ENCODE results near the gene ZNHIT6. TPM values are rescaled to one million over a fixed set of nuclear protein-coding genes. Genes with fewer than 3 reads are reported as not detected.

ZNHIT6 gene
- total RNA-seq, 3 donors from 2014 or later = 13.8 to 18.1 (median 15.4) TPM

DNA sequence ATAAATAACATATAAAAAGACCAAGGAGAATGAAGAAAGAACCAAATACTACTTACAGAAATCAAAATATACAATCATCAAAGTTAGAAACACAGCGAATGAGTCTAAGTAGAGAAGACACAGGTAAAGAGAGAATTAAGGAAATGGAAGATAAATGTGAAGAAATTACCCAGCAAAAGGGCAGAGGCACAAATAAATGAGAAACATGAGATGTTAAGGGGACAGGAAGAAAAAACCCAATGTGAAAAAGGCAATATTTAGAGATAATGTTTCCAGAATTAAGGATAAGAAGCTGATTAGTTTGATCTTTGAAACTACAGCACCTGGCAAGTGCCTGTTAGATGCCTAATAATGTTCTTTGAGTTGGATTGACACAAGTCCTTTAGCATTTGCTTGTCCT is 86.8 kb downstream of the ZNHIT6 start:
- H3K27ac ChIP-seq = no peak overlapping the region
- DNase-seq (ENCODE audit: low spot score in 2 of 2) = no peak
- H3K27me3 ChIP-seq = no peaks in the 10 kb centered on the region
- TF ChIP-seq, protein P1, sequence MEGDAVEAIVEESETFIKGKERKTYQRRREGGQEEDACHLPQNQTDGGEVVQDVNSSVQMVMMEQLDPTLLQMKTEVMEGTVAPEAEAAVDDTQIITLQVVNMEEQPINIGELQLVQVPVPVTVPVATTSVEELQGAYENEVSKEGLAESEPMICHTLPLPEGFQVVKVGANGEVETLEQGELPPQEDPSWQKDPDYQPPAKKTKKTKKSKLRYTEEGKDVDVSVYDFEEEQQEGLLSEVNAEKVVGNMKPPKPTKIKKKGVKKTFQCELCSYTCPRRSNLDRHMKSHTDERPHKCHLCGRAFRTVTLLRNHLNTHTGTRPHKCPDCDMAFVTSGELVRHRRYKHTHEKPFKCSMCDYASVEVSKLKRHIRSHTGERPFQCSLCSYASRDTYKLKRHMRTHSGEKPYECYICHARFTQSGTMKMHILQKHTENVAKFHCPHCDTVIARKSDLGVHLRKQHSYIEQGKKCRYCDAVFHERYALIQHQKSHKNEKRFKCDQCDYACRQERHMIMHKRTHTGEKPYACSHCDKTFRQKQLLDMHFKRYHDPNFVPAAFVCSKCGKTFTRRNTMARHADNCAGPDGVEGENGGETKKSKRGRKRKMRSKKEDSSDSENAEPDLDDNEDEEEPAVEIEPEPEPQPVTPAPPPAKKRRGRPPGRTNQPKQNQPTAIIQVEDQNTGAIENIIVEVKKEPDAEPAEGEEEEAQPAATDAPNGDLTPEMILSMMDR (IDR thresholded peaks at IDR 0.05) = no peak
- TF ChIP-seq POLR2AphosphoS5 (IDR thresholded peaks at IDR 0.05) (no peak), POLR2A (IDR thresholded peaks at IDR 0.05) (no peak)
- no peaks in the 10 kb centered on the region for H3K36me3 ChIP-seq
- H3K4me3 ChIP-seq = no peak overlapping the region
- no peaks in the 10 kb centered on the region for H3K4me1 ChIP-seq
- peaks cover 8 to 14% of the 10 kb centered on the region in 2 donors for H3K9me3 ChIP-seq
- intact Hi-C loops (cut with DNase I; ENCODE audit: low total_unique reads) = no loop called here

DNA sequence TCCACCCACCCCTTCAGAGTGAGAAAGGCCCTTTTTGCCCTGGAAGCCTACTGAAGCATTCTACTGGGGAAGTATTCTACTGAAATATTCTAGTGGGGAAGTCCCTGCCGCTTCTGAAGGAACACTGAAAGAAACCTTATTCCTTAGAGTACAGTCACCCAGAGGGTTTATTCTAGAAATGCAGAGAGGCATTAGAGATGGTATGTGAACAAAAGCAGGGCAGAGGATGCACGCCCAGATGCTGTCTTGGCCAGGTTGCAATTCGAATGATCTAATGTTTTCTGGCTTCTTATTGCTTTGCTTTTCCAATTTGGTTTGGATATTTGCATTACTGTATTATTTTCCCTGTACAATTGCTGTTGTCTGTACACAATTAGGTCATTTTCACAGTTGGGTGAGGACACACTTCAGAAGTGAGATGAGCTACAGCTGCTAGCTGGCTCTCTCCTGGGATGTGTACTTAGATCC is 90.6 kb downstream of the ZNHIT6 start:
- no peaks in the 10 kb centered on the region for H3K36me3 ChIP-seq
- H3K4me3 ChIP-seq = no peak overlapping the region
- TF ChIP-seq, protein P1 (IDR thresholded peaks at IDR 0.05) = no peak
- no peak for TF ChIP-seq POLR2AphosphoS5 (IDR thresholded peaks at IDR 0.05)
- no peak for TF ChIP-seq POLR2A (IDR thresholded peaks at IDR 0.05)
- DNase-seq (ENCODE audit: low spot score in 2 of 2) = no peak
- H3K9me3 ChIP-seq = peaks cover 8 to 14% of the 10 kb centered on the region in 2 donors
- intact Hi-C loops (cut with DNase I; ENCODE audit: low total_unique reads) = no loop called here
- no peak overlapping the region for H3K27ac ChIP-seq
- peaks cover 0 to 6% of the 10 kb centered on the region in 2 donors for H3K4me1 ChIP-seq
- H3K27me3 ChIP-seq = no peaks in the 10 kb centered on the region

DNA sequence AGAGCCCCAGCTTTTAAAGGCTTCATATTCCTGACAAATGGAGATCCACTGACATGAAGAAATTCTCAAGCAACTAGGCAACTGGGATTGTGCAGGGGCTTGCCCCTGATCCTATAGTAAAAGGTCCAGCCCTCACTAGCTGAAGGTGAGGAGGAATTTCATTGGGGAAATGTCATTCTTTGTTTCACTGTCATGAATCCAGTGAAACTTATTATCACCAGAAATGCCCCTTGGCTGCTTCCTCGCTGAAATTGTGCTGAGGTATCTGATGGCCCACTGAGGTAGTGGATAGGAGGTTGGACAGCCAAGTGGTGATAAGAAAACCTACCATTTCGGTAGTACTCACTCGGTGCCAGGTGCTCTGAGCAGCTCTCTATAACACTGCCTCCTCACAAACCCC is 91.5 kb downstream of the ZNHIT6 start:
- no peak for DNase-seq (ENCODE audit: low spot score in 2 of 2)
- Histone ChIP-seq H3K36me3 (no peaks in the 10 kb centered on the region), H3K4me1 (peaks cover 3 to 15% of the 10 kb centered on the region in 2 donors), H3K27ac (no peak overlapping the region), H3K9me3 (peaks cover 8 to 11% of the 10 kb centered on the region in 2 donors), H3K4me3 (no peak overlapping the region), H3K27me3 (no peaks in the 10 kb centered on the region)
- TF ChIP-seq, protein P1 (IDR thresholded peaks at IDR 0.05) = no peak
- no peak for TF ChIP-seq POLR2AphosphoS5 (IDR thresholded peaks at IDR 0.05)
- no peak for TF ChIP-seq POLR2A (IDR thresholded peaks at IDR 0.05)
- intact Hi-C loops (cut with DNase I; ENCODE audit: low total_unique reads) = no loop called here

DNA sequence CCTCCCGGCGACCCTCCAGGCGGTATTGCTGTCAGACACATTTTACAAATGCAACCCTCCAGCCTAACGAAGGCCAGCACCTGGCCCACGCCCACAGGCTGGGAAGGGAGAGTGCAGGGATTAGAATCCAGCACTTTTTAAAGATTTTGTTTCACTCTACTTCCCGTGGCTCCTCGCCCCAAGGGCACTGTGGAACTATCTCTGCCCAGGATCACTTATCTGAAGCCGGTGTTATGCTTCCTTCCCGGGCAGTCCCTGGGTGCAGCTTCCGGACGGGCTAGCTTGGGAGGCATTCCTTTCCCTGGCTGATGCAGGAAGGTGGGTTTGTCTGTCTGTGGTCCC is 91.9 kb downstream of the ZNHIT6 start:
- H3K36me3 ChIP-seq = no peaks in the 10 kb centered on the region
- no peak overlapping the region for H3K4me3 ChIP-seq
- TF ChIP-seq, protein P1 (IDR thresholded peaks at IDR 0.05) = no peak
- TF ChIP-seq POLR2A (IDR thresholded peaks at IDR 0.05) (no peak), POLR2AphosphoS5 (IDR thresholded peaks at IDR 0.05) (no peak)
- no peak for DNase-seq (ENCODE audit: low spot score in 2 of 2)
- peaks cover 7% of the 10 kb centered on the region in 2 donors for H3K9me3 ChIP-seq
- intact Hi-C loops (cut with DNase I; ENCODE audit: low total_unique reads) = no loop called here
- H3K4me1 ChIP-seq = peaks cover 6 to 17% of the 10 kb centered on the region in 2 donors
- no peak overlapping the region for H3K27ac ChIP-seq
- H3K27me3 ChIP-seq = no peaks in the 10 kb centered on the region

DNA sequence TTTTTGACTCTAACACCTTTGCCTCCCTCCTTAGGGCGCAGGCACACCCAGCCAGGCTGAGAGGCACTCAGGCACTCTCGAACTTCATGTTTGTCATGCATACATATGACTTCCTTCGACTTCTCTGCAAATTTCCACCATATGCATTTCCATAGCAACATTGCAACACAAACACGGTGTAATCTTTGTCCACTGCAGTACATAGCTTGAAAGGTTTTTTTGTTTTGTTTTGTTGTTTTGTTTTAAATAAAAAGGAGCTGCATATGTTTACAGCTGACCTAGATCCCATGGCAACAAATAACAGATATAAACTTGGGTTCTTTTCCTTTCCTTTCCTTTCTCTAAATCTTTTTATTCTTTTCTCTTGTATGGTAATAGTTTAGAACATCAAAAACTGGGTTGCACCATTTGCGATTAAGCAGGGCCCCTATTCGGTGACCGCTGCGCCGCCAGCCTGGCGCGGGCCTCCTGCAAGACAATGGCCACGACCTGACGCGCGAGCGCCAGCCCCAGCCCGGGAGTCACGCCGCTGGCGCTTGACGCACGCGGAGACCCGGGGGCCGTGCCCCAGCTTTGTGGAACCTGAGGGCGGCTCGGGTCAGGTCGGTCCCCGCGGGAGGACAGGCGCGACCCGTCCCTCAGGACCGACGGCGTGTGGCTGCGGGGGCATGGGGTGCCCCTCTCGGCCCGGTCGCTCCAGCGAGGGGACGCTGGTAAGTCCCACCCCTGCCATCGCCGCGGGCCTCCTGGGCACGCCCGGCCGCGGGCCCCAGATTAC is 92.5 kb downstream of the ZNHIT6 start:
- no peak for DNase-seq (ENCODE audit: low spot score in 2 of 2)

More for the DNA sequence above, 92.5 kb downstream of the ZNHIT6 start:
- Histone ChIP-seq H3K27me3 (no peaks in the 10 kb centered on the region), H3K4me3 (no peak overlapping the region), H3K9me3 (peaks cover 1 to 2% of the 10 kb centered on the region in 2 donors), H3K27ac (no peak overlapping the region), H3K36me3 (no peaks in the 10 kb centered on the region), H3K4me1 (peaks cover 6 to 17% of the 10 kb centered on the region in 2 donors)
- intact Hi-C loops (cut with DNase I; ENCODE audit: low total_unique reads) = no loop called here
- no peak for TF ChIP-seq POLR2A (IDR thresholded peaks at IDR 0.05)
- TF ChIP-seq, protein P1 (IDR thresholded peaks at IDR 0.05) = no peak
- no peak for TF ChIP-seq POLR2AphosphoS5 (IDR thresholded peaks at IDR 0.05)

Data from breast epithelium (tissue), 4 donors.